Pulmonary artery endothelial cell (primary cell): ENCODE measurements around the gene ATP5MG. TPM values are rescaled to one million over a fixed set of nuclear protein-coding genes. Genes with fewer than 3 reads are reported as not detected.
"Not testable (repeated sequence)": the region's sequence is repeated elsewhere in the genome, so short reads cannot be mapped to it uniquely, and the experiment has no call there.

Experiments used
- DNase-seq: peaks from one replicate; pipeline ENCODE4 v3.0.0-alpha.2; 2011; ENCODE audit warnings: low read depth, low spot score
- total RNA-seq: library from RNA; depleted of rRNA; stranded (reverse); fragments of >200 nt; gene quantifications from 2 replicates; pipeline ENCODE4 v1.2.3, GENCODE V29; 2014

The ATP5MG gene
- 69.5 and 96.9 TPM in 2 replicates for total RNA-seq

GRCh38 chr11:118401151-118401879 is at the start of gene ATP5MG:
TSS of gene ATP5MG (plus strand) at chr11:118401606. CDS start at chr11:118401666, 60 bp downstream.
- peak; percentile 50 for DNase-seq

GRCh38 chr11:118353084-118353710 is 48.2 kb upstream of the ATP5MG start:
- DNase-seq, result no peak

- no peak for DNase-seq
Observed at GRCh38 chr11:118358071-118358470, 43.3 kb upstream of the ATP5MG start.

- peak; percentile 78 for DNase-seq
Observed at GRCh38 chr11:118359295-118359958, 42.0 kb upstream of the ATP5MG start, which contains the start of gene UBE4A. TSS of gene UBE4A (plus strand) at chr11:118359600. CDS start at chr11:118365081, 5,481 bp downstream.

- DNase-seq, result no peak
Observed at GRCh38 chr11:118364956-118365615, 36.3 kb upstream of the ATP5MG start.

- no peak for DNase-seq
Observed at GRCh38 chr11:118366287-118366686, 35.1 kb upstream of the ATP5MG start.

- no peak for DNase-seq
Observed at GRCh38 chr11:118370774-118371173, 30.6 kb upstream of the ATP5MG start.

GRCh38 chr11:118373263-118373662 is 28.1 kb upstream of the ATP5MG start:
- no peak for DNase-seq

- DNase-seq, result no peak
Observed at GRCh38 chr11:118373871-118374270, 27.5 kb upstream of the ATP5MG start.

GRCh38 chr11:118374729-118375128 is 26.7 kb upstream of the ATP5MG start:
- no peak for DNase-seq

- no peak for DNase-seq
Observed at GRCh38 chr11:118375978-118376377, 25.4 kb upstream of the ATP5MG start.

- DNase-seq, result no peak
Observed at GRCh38 chr11:118379497-118379896, 21.9 kb upstream of the ATP5MG start.

GRCh38 chr11:118380571-118380970 is 20.8 kb upstream of the ATP5MG start:
- no peak for DNase-seq

GRCh38 chr11:118382954-118383353 is 18.5 kb upstream of the ATP5MG start:
- DNase-seq, result no peak

- no peak for DNase-seq
Observed at GRCh38 chr11:118383657-118384056, 17.7 kb upstream of the ATP5MG start.

- DNase-seq, result no peak
Observed at GRCh38 chr11:118396097-118396501, 5.3 kb upstream of the ATP5MG start.

- DNase-seq, result no peak
Observed at GRCh38 chr11:118397448-118397847, 4.0 kb upstream of the ATP5MG start.

- no peak for DNase-seq
Observed at GRCh38 chr11:118398791-118399559, 2.4 kb upstream of the ATP5MG start.

- DNase-seq, result no peak
Observed at GRCh38 chr11:118401880-118402590, 629 bp downstream of the ATP5MG start.

- DNase-seq, result not testable (repeated sequence)
Observed at GRCh38 chr11:118402594-118402993, 1.2 kb downstream of the ATP5MG start.
